Stimulated activated CD4-positive, alpha-beta T cell treated with anti-CD3 and anti-CD28 coated beads, Interleukin-4, amount 100 ng/mL, for 1 hour (primary cell): ENCODE measurements around the gene PIK3C2G.

Experiments used
- DNase-seq: peaks from one replicate; pipeline ENCODE4 v3.0.0-alpha.2; 2020

Gene PIK3C2G

DNA sequence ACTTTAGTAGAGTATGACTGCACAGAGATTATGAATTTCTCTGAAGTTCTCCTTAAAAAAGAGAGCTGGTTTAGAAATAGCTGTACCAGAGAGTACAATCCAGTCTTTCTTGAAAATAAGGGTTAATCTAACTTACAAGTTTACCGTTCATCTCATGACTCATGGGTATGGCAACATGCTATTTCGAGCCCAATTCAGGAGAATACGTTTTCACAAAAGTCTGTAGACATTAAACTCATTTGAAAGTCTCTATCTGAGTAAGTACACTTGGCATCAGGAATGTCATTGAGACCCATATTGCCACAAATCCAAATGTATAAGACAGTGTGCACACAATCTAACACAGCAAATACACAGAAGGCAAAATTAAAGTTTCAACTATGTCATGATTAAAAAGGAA is 160.5 kb downstream of the PIK3C2G start:
- DNase-seq: no peak

DNA sequence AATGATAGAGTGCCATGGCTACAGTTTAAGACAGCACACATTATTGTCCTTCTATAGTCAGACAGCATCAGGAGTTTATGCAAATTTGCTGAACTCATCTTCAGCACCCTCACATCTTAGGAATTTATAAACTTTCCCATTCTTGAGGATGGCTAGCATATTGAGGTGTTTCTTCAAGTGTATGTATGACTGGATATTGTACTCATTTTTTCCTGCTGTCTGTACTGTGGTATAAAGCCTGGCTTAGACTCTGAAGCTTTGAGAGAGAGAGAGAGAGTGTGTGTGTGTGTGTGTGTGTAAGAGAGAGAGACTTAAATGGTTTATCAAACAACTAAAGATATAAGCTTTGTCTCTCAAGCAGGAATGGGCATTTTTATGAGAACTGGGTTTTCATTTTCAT is 161.6 kb downstream of the PIK3C2G start:
- DNase-seq: no peak

DNA sequence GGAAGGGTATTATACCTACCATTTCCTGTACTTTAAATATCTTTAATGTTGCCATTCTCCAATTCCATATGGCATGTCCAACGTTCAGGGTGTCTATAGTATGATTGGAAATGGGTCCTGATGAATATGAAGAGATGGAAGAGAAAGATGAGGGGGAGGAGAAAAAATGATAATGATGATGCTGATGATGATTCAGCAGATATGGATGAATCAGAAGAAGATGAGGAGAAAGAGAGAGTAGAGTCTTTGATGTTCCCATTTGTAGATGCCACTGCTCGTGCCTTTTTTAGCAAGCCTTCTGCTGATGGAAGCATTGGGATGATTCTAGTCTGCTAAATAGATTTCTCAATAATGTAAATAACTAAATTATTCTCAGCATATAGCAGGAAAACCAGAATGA is 163.5 kb downstream of the PIK3C2G start:
- DNase-seq: no peak

- no peak for DNase-seq
Measured at GRCh38 chr12:18427520-18427919, 166.2 kb downstream of the PIK3C2G start.

DNA sequence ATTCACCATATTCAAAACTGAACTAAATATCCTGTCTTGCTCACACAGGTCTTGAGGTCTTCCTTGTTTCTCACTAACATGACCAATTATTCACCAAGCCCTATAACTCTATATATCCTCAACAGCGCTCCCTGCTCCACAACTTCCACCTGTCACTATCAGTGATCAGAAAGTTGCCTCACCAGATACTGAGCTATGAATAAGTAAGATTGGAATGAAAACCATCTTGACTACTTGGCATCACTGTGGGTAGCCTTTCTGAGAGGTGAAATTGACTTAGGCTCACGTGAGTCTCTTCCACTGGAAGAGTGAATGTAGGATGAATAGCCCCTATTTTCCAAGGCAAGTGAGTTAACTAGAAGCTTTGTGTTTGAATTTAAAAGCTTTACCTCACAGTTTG is 167.1 kb downstream of the PIK3C2G start:
- DNase-seq: no peak

DNA sequence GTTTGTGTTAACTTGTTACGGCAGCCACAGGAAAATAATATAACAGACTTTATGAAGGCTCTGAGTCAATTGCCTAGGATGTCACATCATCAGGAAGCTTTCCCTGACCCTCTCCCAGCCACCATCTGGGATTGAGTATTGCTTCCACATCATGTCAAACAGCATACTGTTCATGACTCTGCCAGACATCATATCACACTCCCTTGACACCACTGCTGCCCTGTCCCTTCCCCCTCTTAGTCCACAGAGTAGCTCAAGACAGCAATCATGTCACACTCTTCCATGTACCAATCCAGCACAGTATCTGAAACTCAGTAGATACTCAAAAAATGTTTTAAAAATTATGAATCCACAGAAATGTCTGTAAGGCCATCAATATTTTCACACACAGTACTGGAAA is 168.0 kb downstream of the PIK3C2G start:
- DNase-seq: no peak

DNA sequence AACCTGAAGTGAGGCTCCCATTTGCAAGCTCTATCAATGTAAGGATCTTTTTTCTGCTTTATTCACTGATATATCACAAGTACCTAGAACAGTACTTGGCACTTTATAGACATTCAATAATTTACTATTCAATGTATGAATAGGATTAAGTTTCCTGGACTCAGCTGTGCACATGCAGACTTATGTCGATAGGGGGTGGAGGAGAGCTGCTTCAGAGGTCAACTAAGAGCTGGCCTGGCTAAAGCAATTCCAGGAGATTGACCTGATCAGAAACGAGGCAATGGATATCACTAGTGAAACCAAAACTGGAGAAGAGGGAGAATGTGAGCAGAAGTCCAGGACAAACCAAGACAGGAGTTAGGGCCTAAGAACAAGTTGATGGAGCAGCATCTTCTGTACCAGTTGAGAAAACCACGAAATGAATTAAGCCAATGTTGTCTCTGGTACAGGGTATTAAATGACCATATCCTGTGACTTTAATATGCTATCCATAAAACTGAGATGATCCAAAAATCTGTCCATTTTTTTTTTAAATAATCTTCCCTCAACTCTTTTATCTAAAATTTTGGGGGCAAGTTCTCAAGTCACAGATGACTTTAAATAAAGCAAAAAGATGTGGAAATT is 169.2 kb downstream of the PIK3C2G start:
- no peak for DNase-seq

DNA sequence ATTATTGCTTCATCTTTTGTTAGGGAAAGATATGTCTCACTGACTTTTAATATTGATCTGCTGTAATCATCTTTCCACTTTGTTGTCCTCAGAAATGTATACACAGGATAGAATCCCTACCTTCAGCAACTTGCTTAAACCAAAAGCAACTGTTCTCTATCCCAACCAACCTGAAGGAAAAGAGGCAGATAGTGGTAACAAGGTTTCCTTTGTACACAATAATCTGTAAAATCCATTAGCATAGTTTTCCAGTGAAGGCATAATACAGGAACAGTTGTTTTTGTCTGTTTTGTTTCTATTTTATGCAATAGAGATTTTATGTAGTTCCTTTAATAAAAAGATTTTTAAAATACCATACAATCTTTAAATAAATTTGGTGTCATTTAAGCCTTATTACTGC is 170.5 kb downstream of the PIK3C2G start:
- no peak for DNase-seq

- DNase-seq: no peak
Measured at GRCh38 chr12:18432206-18432605, 170.9 kb downstream of the PIK3C2G start.

DNA sequence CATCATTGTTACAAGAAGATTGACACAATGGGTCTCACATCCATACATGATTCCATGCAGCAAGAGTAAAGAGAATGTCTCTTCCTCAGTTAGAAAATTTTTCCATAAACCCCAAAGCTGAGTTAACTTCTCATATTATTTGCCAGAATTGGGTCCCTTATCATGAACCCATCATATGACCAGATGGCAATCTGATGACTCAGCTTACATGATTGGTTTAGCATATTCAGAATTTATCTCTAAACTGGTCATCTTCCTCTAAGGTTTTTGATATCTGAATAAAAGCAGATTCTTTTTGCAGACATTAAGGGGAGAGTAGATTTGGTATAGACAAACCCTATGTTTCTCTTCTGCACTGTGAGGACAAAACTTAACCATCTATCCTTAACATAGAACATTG is 174.9 kb downstream of the PIK3C2G start:
- no peak for DNase-seq

DNA sequence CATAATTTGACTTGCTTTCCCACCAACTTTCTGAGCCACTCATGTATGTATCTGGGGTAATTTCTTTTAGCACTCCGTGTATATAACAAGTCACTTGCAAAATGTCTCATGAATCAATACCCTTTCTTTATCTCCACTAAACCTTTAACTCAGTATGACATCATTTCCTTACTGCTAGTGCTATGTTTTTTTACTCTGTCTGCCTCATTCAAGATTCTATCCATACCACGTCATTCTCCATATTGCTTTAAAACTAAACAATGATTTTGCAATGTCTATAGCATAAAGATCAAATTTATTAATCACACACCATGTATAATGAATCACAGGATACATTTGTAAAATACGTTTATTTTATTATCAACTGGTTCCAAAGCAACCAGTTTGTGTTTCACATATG is 178.2 kb downstream of the PIK3C2G start:
- no peak for DNase-seq

GRCh38 chr12:18443768-18444437 is 182.6 kb downstream of the PIK3C2G start:
- DNase-seq: no peak

- no peak for DNase-seq
Measured at GRCh38 chr12:18446061-18446644, 184.8 kb downstream of the PIK3C2G start.

DNA sequence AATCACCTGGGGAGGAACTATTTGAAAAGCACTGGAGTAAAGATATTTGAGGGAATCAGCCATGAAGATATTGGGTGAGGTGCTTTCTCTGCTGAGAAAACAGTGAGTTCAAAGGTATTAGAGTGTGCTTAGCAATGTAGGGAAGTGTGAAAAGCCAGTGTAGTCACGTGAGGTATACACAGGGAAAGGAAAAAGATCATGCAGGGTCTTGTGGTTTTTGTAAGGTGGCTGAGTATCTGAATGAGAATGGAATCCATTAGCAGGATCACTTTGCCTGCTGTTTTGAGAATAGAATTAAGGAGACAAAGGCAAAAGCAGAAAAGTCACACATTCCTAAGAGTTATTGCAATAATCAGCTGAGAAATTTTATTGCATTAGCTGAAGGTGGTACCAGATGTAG is 193.0 kb downstream of the PIK3C2G start:
- no peak for DNase-seq

- no peak for DNase-seq
Measured at GRCh38 chr12:18456344-18456743, 195.0 kb downstream of the PIK3C2G start.

GRCh38 chr12:18457362-18457761 is 196.0 kb downstream of the PIK3C2G start:
- DNase-seq: no peak

GRCh38 chr12:18461758-18462157 is 200.4 kb downstream of the PIK3C2G start:
- DNase-seq: no peak

DNA sequence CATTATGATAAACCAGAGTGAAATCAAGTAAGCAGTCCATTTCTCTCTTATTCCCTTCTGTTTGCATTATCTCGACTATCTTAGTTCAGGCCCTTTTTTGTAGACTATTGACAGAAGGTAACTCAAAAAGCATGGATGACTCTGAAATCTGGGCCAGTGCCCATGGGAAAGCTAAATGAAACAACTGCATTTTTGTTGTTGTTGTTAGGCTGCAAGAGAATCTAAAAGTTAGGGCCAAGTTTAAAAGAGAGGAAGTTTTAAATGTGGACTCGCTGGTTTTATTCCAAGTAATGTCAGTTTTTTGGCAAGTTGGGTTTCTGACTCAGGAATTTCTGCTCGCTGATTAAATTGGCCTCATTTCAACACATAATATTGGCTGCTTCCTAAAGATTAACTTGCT is 201.1 kb downstream of the PIK3C2G start:
- no peak for DNase-seq

DNA sequence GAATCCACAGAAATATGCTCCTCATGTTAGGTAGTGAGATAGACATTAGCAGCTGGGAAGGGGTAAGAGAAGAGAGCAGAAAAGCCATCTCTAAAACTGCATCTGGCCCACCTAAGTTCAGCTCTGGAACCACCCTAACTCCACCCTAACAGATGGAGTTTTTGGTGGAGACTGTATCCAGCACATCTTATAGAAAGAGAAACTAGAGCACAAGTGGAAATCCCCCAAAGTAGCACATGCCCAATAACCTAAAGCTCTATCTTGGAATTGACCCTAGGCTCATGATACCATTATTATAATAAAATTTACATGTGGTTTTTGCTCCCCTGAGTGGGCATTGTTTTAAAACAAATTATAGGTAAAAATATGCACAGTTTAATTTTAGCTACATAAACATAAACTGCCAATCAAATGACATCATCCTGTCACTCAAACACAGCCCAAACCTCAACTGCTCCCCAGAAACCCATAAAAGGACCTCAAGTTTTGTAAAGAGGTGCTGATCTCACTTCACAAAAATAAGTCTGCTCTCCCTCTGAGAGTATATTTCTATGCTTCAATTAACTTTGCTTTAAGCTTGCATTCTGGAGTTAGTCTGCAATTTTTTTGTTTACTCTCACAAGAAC is 206.4 kb downstream of the PIK3C2G start:
- DNase-seq: no peak

GRCh38 chr12:18468246-18469075 is 207.1 kb downstream of the PIK3C2G start:
- no peak for DNase-seq

GRCh38 chr12:18470251-18470650 is 208.9 kb downstream of the PIK3C2G start:
- no peak for DNase-seq

- DNase-seq: no peak
Measured at GRCh38 chr12:18472304-18472703, 211.0 kb downstream of the PIK3C2G start.

- no peak for DNase-seq
Measured at GRCh38 chr12:18472806-18473205, 211.5 kb downstream of the PIK3C2G start.
